H1 (cell line): Measurements from ENCODE around the gene GPC6. TPM values are rescaled to one million over a fixed set of nuclear protein-coding genes. Genes with fewer than 3 reads are reported as not detected.

Source experiments
- CTCF ChIA-PET: fragments of 300-600 bp; sonication (Branson Sonifier 250); formaldehyde crosslinking; loops from one replicate; lab custom pipeline; 2021; ENCODE audit not compliant: partially characterized antibody; lab: Charles Lee
- POLR2A ChIA-PET: fragments of 300-600 bp; sonication (Branson Sonifier 250); formaldehyde crosslinking; loops from one replicate; lab custom pipeline; 2021; ENCODE audit warnings: inconsistent platforms; ENCODE audit not compliant: partially characterized antibody; lab: Charles Lee
- DNase-seq, 2 experiments: peaks; one replicate each; pipeline versions ENCODE4 v3.0.0 to v3.0.0-alpha.2; 2010 to 2022; ENCODE audit warnings: low spot score in 2 of 2, low read depth in 1 of 2, mixed read lengths in 1 of 2
- FAIRE-seq: peaks from 2 replicates; lab custom pipeline; 2011; peaks lifted over from hg19 to GRCh38; lab: Jason Lieb, UNC
- H2AFZ ChIP-seq: 2 replicates; pipeline ENCODE4 v1.8.1; 2012; ENCODE audit warnings: low read length, inconsistent platforms
- H2AK5ac ChIP-seq: 2 replicates; pipeline ENCODE4 v1.6.1; 2013; ENCODE audit warnings: low read depth, low read length
- H2BK120ac ChIP-seq: replicated peaks from 2 replicates; pipeline ENCODE3; 2013; ENCODE audit warnings: low read depth, low read length, inconsistent platforms
- H2BK12ac ChIP-seq: 2 replicates; pipeline ENCODE4 v1.6.1; 2013; ENCODE audit warnings: low read depth, low read length
- H2BK15ac ChIP-seq: 2 replicates; pipeline ENCODE4 v1.6.1; 2013; ENCODE audit warnings: low read length
- H2BK20ac ChIP-seq: 2 replicates; pipeline ENCODE4 v1.6.1; 2013; ENCODE audit warnings: low read length
- H2BK5ac ChIP-seq: 2 replicates; pipeline ENCODE4 v1.6.1; 2013; ENCODE audit warnings: low read depth, low read length
- H3K14ac ChIP-seq: 2 replicates; pipeline ENCODE4 v1.6.1; 2013; ENCODE audit warnings: inconsistent platforms; ENCODE audit not compliant: insufficient read length
- H3K18ac ChIP-seq: 2 replicates; pipeline ENCODE4 v1.6.1; 2013; ENCODE audit warnings: low read length; ENCODE audit errors: extremely low read depth
- H3K23ac ChIP-seq: 2 replicates; pipeline ENCODE4 v1.6.1; 2013; ENCODE audit warnings: inconsistent platforms; ENCODE audit not compliant: insufficient read length
- H3K23me2 ChIP-seq: 2 replicates; pipeline ENCODE4 v1.6.1; 2013; ENCODE audit warnings: low read depth, low read length
- H3K27ac ChIP-seq: 2 replicates; pipeline ENCODE4 v1.6.1; 2011; ENCODE audit warnings: low read depth, low read length, inconsistent platforms
- H3K27me3 ChIP-seq, 4 experiments: replicated peaks in 1 of 4; 1 replicate in 1 of 4; 2 replicates in 3 of 4; pipeline versions ENCODE4 v1.6.1 to v1.8.1; 2011 to 2013; ENCODE audit warnings: low read length in 3 of 4, mild to moderate bottlenecking in 3 of 4, inconsistent platforms in 2 of 4, mixed read lengths in 2 of 4, moderate library complexity in 1 of 4; ENCODE audit not compliant: control insufficient read depth in 3 of 4, insufficient read depth in 3 of 4; ENCODE audit errors: extremely low read depth in 1 of 4
- H3K36me3 ChIP-seq, 4 experiments: 2 replicates each; pipeline versions ENCODE4 v1.6.1 to v1.8.1; 2011 to 2013; ENCODE audit warnings: mild to moderate bottlenecking in 4 of 4, low read length in 3 of 4, moderate library complexity in 2 of 4, control low read depth in 1 of 4, inconsistent platforms in 1 of 4; ENCODE audit not compliant: insufficient read depth in 4 of 4, control insufficient read depth in 2 of 4
- H3K4ac ChIP-seq: replicated peaks from 2 replicates; pipeline ENCODE3; 2013; ENCODE audit warnings: low read length, low read depth, mixed read lengths, inconsistent platforms; ENCODE audit not compliant: insufficient read length
- H3K4me1 ChIP-seq, 4 experiments: replicated peaks in 1 of 4; 1 replicate in 1 of 4; 2 replicates in 3 of 4; pipeline versions ENCODE4 v1.6.1 to v1.8.1; 2011 to 2013; ENCODE audit warnings: low read length in 3 of 4, inconsistent platforms in 2 of 4, mixed read lengths in 1 of 4; ENCODE audit not compliant: insufficient read depth in 4 of 4, control insufficient read depth in 3 of 4
- H3K4me2 ChIP-seq, 2 experiments: 2 replicates each; pipeline versions ENCODE4 v1.6.1 to v1.8.1; 2011 to 2013; ENCODE audit warnings: low read depth in 2 of 2, low read length in 2 of 2, control low read depth in 1 of 2, inconsistent platforms in 1 of 2, mild to moderate bottlenecking in 1 of 2; ENCODE audit not compliant: insufficient read depth in 1 of 2
- H3K4me3 ChIP-seq, 4 experiments: fragments of 200-600, 300-600 bp in 1 of 4; sonication (generic), shearing (Covaris generic), sonication (Bioruptor Twin) in 1 of 4; 2 replicates each; pipeline versions ENCODE4 v1.5.1 to v1.8.1; 2011 to 2016; ENCODE audit warnings: low read length in 4 of 4, low read depth in 3 of 4, control low read depth in 2 of 4, inconsistent platforms in 2 of 4, mild to moderate bottlenecking in 2 of 4, mixed read lengths in 1 of 4, moderate library complexity in 1 of 4; ENCODE audit not compliant: insufficient read depth in 2 of 4; ENCODE audit errors: extremely low read depth in 1 of 4
- H3K56ac ChIP-seq: replicated peaks from 2 replicates; pipeline ENCODE3; 2013; ENCODE audit warnings: low read depth, mild to moderate bottlenecking, mixed read lengths, low read length, inconsistent platforms; ENCODE audit not compliant: insufficient read length
- H3K79me1 ChIP-seq: 2 replicates; pipeline ENCODE4 v1.6.1; 2013; ENCODE audit warnings: low read depth, low read length, control low read depth
- H3K79me2 ChIP-seq, 2 experiments: 2 replicates each; pipeline versions ENCODE4 v1.6.1 to v1.8.1; 2012 to 2013; ENCODE audit warnings: low read length in 2 of 2, mild to moderate bottlenecking in 2 of 2, inconsistent platforms in 1 of 2; ENCODE audit not compliant: insufficient read depth in 2 of 2, control insufficient read depth in 1 of 2
- H3K9ac ChIP-seq, 4 experiments: replicated peaks in 1 of 4; 1 replicate in 1 of 4; 2 replicates in 3 of 4; pipeline versions ENCODE4 v1.6.1 to v1.8.1; 2011 to 2013; ENCODE audit warnings: low read depth in 3 of 4, low read length in 3 of 4, control low read depth in 2 of 4, mild to moderate bottlenecking in 2 of 4, moderate library complexity in 2 of 4, inconsistent platforms in 1 of 4; ENCODE audit errors: extremely low read depth in 1 of 4
- H3K9me3 ChIP-seq, 2 experiments: 2 replicates each; pipeline versions ENCODE4 v1.6.1 to v1.8.1; 2012 to 2013; ENCODE audit warnings: mild to moderate bottlenecking in 2 of 2, moderate library complexity in 2 of 2, control low read depth in 1 of 2, inconsistent platforms in 1 of 2, low read depth in 1 of 2, low read length in 1 of 2, mixed read lengths in 1 of 2; ENCODE audit not compliant: insufficient read depth in 2 of 2
- H4K20me1 ChIP-seq, 2 experiments: replicated peaks in 1 of 2; 2 replicates each; pipeline versions ENCODE3 to v1.8.1; 2011 to 2013; ENCODE audit warnings: inconsistent platforms in 2 of 2, low read length in 2 of 2, mild to moderate bottlenecking in 1 of 2; ENCODE audit not compliant: insufficient read depth in 2 of 2, control insufficient read depth in 1 of 2
- H4K5ac ChIP-seq: 2 replicates; pipeline ENCODE4 v1.6.1; 2013; ENCODE audit warnings: low read length, low read depth, mixed read lengths, inconsistent platforms; ENCODE audit not compliant: insufficient read length
- H4K8ac ChIP-seq: 2 replicates; pipeline ENCODE4 v1.8.0; 2013; ENCODE audit warnings: mild to moderate bottlenecking, moderate library complexity, low read length, inconsistent platforms; ENCODE audit not compliant: insufficient read depth; ENCODE audit errors: extremely low read depth
- H4K91ac ChIP-seq: replicated peaks from 2 replicates; pipeline ENCODE3; 2013; ENCODE audit warnings: low read length, mixed read lengths, inconsistent platforms; ENCODE audit not compliant: insufficient read length
- RAD21 ChIP-seq, 2 experiments: IDR thresholded peaks in 1 of 2; conservative IDR thresholded peaks in 1 of 2; 2 replicates each; pipeline ENCODE4 v1.6.1; 2011; ENCODE audit warnings: low read depth in 2 of 2, low read length in 2 of 2, improper control_type of control experiment in 1 of 2, inconsistent platforms in 1 of 2, mild to moderate bottlenecking in 1 of 2, moderate library complexity in 1 of 2
- TBP ChIP-seq: IDR thresholded peaks from 2 replicates; pipeline ENCODE4 v1.6.1; 2011; ENCODE audit warnings: low read depth, low read length, improper control_type of control experiment
- WGBS, 2 experiments: shearing (Covaris generic) in 1 of 2; methylation state at CpG; one replicate each; pipeline versions ENCODE4 v1.1.6 to v1.1.7; 2013 to 2015; ENCODE audit warnings: low lambda C conversion rate in 2 of 2, mixed read lengths in 2 of 2, inconsistent platforms in 1 of 2, low coverage in 1 of 2, missing lambda C conversion rate in 1 of 2; ENCODE audit not compliant: insufficient replicate concordance in 2 of 2, insufficient coverage in 1 of 2, insufficient read length in 1 of 2; ENCODE audit errors: extremely low coverage in 1 of 2, missing lambda C conversion rate in 1 of 2; 5-methylcytosine and 5-hydroxymethylcytosine counted together
- polyA plus RNA-seq, 7 experiments: library from polyadenylated mRNA; depleted of rRNA in 3 of 7; stranded (reverse) in 5 of 7; unstranded in 2 of 7; fragments of >200 nt in 5 of 7; fragments of 200-250 nt in 2 of 7; gene quantifications; 1 replicate in 5 of 7; 2 replicates in 1 of 7; 4 replicates in 1 of 7; pipeline versions ENCODE4 v1.2.1 to v1.2.3, GENCODE V29; 2011 to 2013; ENCODE audit warnings: missing spikeins in 2 of 7, mixed read lengths in 2 of 7
- total RNA-seq: library from RNA; stranded (reverse); fragmentation: NEBNext Ultra II Directional; extraction: Animal tissue kit (Norgen Biotek cat#: 25700); gene quantifications from 2 replicates; pipeline ENCODE4 v1.2.1, GENCODE V29; 2021
- TF ChIP-seq, protein P1 (sequence below), 3 experiments: IDR thresholded peaks; 1 replicate in 2 of 3; 2 replicates in 1 of 3; pipeline versions ENCODE4 v1.5.1 to v1.6.1; 2011; ENCODE audit warnings: low read length in 3 of 3, mild to moderate bottlenecking in 3 of 3, inconsistent platforms in 2 of 3, low read depth in 1 of 3, moderate library complexity in 1 of 3; ENCODE audit not compliant: insufficient read depth in 1 of 3; ENCODE audit errors: control extremely low read depth in 1 of 3

The GPC6 gene
- total and polyA plus RNA-seq, 2 of the 8 experiments (the other 6 are each of a cell fraction or from before 2014, with no cell fraction given) = 5.4 to 12.0 TPM

DNA sequence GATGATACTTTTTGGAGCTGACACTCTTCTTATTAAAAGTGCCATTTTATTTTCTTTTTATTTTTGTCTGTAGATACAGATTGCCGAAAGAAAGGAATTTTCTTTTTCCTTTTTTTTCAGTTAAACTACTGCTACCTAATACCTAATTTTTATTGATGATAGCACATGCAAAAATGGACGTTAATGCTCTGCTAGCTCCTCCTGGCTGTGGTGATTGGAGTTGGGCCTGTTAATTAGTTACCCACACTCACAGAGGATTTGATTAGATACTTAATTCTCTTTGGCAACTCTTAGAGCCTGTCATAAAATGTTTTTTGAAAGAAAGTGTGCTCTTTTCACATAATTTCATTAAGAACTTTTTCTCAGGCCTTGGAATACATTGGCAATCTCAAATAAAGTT lies 886.1 kb downstream of the GPC6 start:
- no peak overlapping the region for H2AK5ac ChIP-seq
- H3K27ac ChIP-seq = no peak overlapping the region
- no peak for DNase-seq
- ChIA-PET POLR2A (no interaction called here), CTCF (interaction anchor here (0.6 to 5.3 kb wide), 6 partner anchors 10 to 1396 kb away, joined by 3 to 33 read pairs (median 4); no protein-coding TSS in a partner anchor)
- no peak overlapping the region for H3K4me2 ChIP-seq
- H3K79me2 ChIP-seq = no peaks in the 10 kb centered on the region
- no peak overlapping the region for H4K8ac ChIP-seq
- no peak overlapping the region for H3K23ac ChIP-seq
- no peak overlapping the region for H2AFZ ChIP-seq
- no peaks in the 10 kb centered on the region for H3K9me3 ChIP-seq
- no peak overlapping the region for H2BK120ac ChIP-seq
- no peak overlapping the region for H2BK20ac ChIP-seq
- no peak overlapping the region for H3K4ac ChIP-seq
- H2BK15ac ChIP-seq = no peak overlapping the region
- TF ChIP-seq, protein P1, sequence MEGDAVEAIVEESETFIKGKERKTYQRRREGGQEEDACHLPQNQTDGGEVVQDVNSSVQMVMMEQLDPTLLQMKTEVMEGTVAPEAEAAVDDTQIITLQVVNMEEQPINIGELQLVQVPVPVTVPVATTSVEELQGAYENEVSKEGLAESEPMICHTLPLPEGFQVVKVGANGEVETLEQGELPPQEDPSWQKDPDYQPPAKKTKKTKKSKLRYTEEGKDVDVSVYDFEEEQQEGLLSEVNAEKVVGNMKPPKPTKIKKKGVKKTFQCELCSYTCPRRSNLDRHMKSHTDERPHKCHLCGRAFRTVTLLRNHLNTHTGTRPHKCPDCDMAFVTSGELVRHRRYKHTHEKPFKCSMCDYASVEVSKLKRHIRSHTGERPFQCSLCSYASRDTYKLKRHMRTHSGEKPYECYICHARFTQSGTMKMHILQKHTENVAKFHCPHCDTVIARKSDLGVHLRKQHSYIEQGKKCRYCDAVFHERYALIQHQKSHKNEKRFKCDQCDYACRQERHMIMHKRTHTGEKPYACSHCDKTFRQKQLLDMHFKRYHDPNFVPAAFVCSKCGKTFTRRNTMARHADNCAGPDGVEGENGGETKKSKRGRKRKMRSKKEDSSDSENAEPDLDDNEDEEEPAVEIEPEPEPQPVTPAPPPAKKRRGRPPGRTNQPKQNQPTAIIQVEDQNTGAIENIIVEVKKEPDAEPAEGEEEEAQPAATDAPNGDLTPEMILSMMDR (IDR thresholded peaks at IDR 0.05; ENCODE audit: control extremely low read depth in 1 of 3, insufficient read depth in 1 of 3, low read depth in 1 of 3, low read length in 3 of 3) = peak in 1 of 3 experiments; percentile 19; a peak in 1 of 4 replicates
- TF ChIP-seq TBP (no peak), RAD21 (IDR thresholded peaks at IDR 0.05 in 1 of 2, conservative IDR thresholded peaks at IDR 0.05 in 1 of 2; ENCODE audit: low read depth in 2 of 2, low read length in 2 of 2) (peak; percentile 46 to 48)
- no peak overlapping the region for H2BK12ac ChIP-seq
- no peak overlapping the region for H3K18ac ChIP-seq
- H3K27me3 ChIP-seq = no peaks in the 10 kb centered on the region
- no peak overlapping the region for H3K9ac ChIP-seq
- no peaks in the 10 kb centered on the region for H3K79me1 ChIP-seq
- 78% methylated on average over 2 of the region's 2 CpGs; no CpG with 5 or more reads in 1 of the 2 experiments for WGBS, 2 experiments
- no peak overlapping the region for H3K4me3 ChIP-seq
- H3K4me1 ChIP-seq = no peaks in the 10 kb centered on the region
- H3K23me2 ChIP-seq = no peaks in the 10 kb centered on the region; the same call in 1 of the 2 replicates
- H3K14ac ChIP-seq = no peak overlapping the region
- no peak overlapping the region for H4K5ac ChIP-seq
- no peak for FAIRE-seq
- no peak overlapping the region for H4K91ac ChIP-seq
- no peaks in the 10 kb centered on the region for H4K20me1 ChIP-seq
- H3K56ac ChIP-seq = no peak overlapping the region
- no peak overlapping the region for H2BK5ac ChIP-seq
- H3K36me3 ChIP-seq = no peaks in the 10 kb centered on the region
